ENCODE measurements around the gene CRIM1. TPM values are rescaled to one million over a fixed set of nuclear protein-coding genes. Genes with fewer than 3 reads are reported as not detected.

The CRIM1 gene
- total RNA-seq, 1 donor from 2014 or later: 0.58 TPM

GRCh38 chr2:36461039-36461681 is 105.6 kb downstream of the CRIM1 start:
- DNase-seq (no peak), ATAC-seq (ENCODE audit: low read depth) (no peak)
- TF ChIP-seq CTCF (IDR thresholded peaks at IDR 0.05): no peak
- Mint-ChIP-seq H3K27ac (no peak overlapping the region), H3K36me3 (ENCODE audit: low read depth) (no peaks in the 10 kb centered on the region), H3K27me3 (peaks cover 4% of the 10 kb centered on the region), H3K4me1 (peaks cover 2% of the 10 kb centered on the region), H3K4me3 (no peak overlapping the region), H3K9me3 (no peaks in the 10 kb centered on the region)
- intact Hi-C loops (cut with micrococcal nuclease): no loop called here
- ChIA-PET POLR2A (no interaction called here), CTCF (no interaction called here)

GRCh38 chr2:36462311-36462935 is 106.8 kb downstream of the CRIM1 start:
- Mint-ChIP-seq H3K4me3 (no peak overlapping the region), H3K36me3 (ENCODE audit: low read depth) (no peaks in the 10 kb centered on the region), H3K9me3 (no peaks in the 10 kb centered on the region), H3K27me3 (peaks cover 4% of the 10 kb centered on the region), H3K4me1 (peaks cover 2% of the 10 kb centered on the region), H3K27ac (no peak overlapping the region)
- TF ChIP-seq CTCF (IDR thresholded peaks at IDR 0.05): no peak
- DNase-seq (no peak), ATAC-seq (ENCODE audit: low read depth) (no peak)
- ChIA-PET CTCF (no interaction called here), POLR2A (no interaction called here)
- intact Hi-C loops (cut with micrococcal nuclease): no loop called here

GRCh38 chr2:36463365-36463764 is 107.8 kb downstream of the CRIM1 start:
- Mint-ChIP-seq H3K27me3 (peaks cover 4% of the 10 kb centered on the region), H3K9me3 (no peaks in the 10 kb centered on the region), H3K36me3 (ENCODE audit: low read depth) (no peaks in the 10 kb centered on the region), H3K27ac (no peak overlapping the region), H3K4me3 (no peak overlapping the region), H3K4me1 (peaks cover 2% of the 10 kb centered on the region)
- TF ChIP-seq CTCF (IDR thresholded peaks at IDR 0.05): no peak
- intact Hi-C loops (cut with micrococcal nuclease): no loop called here
- POLR2A ChIA-PET: no interaction called here
- ATAC-seq (ENCODE audit: low read depth): no peak
- CTCF ChIA-PET: no interaction called here
- no peak for DNase-seq

GRCh38 chr2:36464006-36464721 is 108.6 kb downstream of the CRIM1 start:
- intact Hi-C loops (cut with micrococcal nuclease): no loop called here
- Mint-ChIP-seq H3K4me1 (peaks cover 2% of the 10 kb centered on the region), H3K36me3 (ENCODE audit: low read depth) (no peaks in the 10 kb centered on the region), H3K4me3 (no peak overlapping the region), H3K27me3 (peaks cover 4% of the 10 kb centered on the region), H3K27ac (no peak overlapping the region), H3K9me3 (no peaks in the 10 kb centered on the region)
- no peak for DNase-seq
- no peak for TF ChIP-seq CTCF (IDR thresholded peaks at IDR 0.05)
- ChIA-PET CTCF (no interaction called here), POLR2A (no interaction called here)
- ATAC-seq (ENCODE audit: low read depth): no peak

GRCh38 chr2:36466135-36466534 is 110.6 kb downstream of the CRIM1 start:
- Mint-ChIP-seq H3K27ac (no peak overlapping the region), H3K36me3 (ENCODE audit: low read depth) (no peaks in the 10 kb centered on the region), H3K9me3 (no peaks in the 10 kb centered on the region), H3K27me3 (peaks cover 4% of the 10 kb centered on the region), H3K4me1 (peaks cover 4% of the 10 kb centered on the region), H3K4me3 (no peak overlapping the region)
- DNase-seq (no peak), ATAC-seq (ENCODE audit: low read depth) (no peak)
- intact Hi-C loops (cut with micrococcal nuclease): no loop called here
- TF ChIP-seq CTCF (IDR thresholded peaks at IDR 0.05): no peak
- ChIA-PET POLR2A (no interaction called here), CTCF (no interaction called here)
